BJ (cell line): ENCODE measurements around the gene RPUSD4. TPM values are rescaled to one million over a fixed set of nuclear protein-coding genes. Genes with fewer than 3 reads are reported as not detected.

ENCODE experiments used
- CTCF ChIA-PET: fragments of 350-600 bp; formaldehyde crosslinking; extraction: SDS; loops from one replicate; lab custom pipeline; 2021; ENCODE audit warnings: antibody characterized with exemption, inconsistent platforms; lab: Yijun Ruan, JAX
- POLR2A ChIA-PET: fragments of 300-600 bp; sonication (Branson Sonifier 250); formaldehyde crosslinking; extraction: SDS; loops from one replicate; lab custom pipeline; 2021; ENCODE audit warnings: antibody characterized with exemption; lab: Charles Lee
- DNase-seq: peaks from one replicate; pipeline ENCODE4 v3.0.0-alpha.2; 2011; ENCODE audit warnings: low read depth
- H3K27me3 ChIP-seq: 2 replicates; pipeline ENCODE4 v1.6.0; 2011; ENCODE audit warnings: low read length; ENCODE audit not compliant: control insufficient read depth, insufficient read depth
- H3K36me3 ChIP-seq: 2 replicates; pipeline ENCODE4 v1.5.1; 2011; ENCODE audit warnings: low read length; ENCODE audit not compliant: control insufficient read depth, insufficient read depth
- H3K4me3 ChIP-seq: 2 replicates; pipeline ENCODE4 v1.5.1; 2011; ENCODE audit warnings: low read depth, mild to moderate bottlenecking, control low read depth, low read length
- CTCF ChIP-seq: IDR thresholded peaks from 2 replicates; pipeline ENCODE4 v1.5.1; 2011; ENCODE audit warnings: low read depth, mild to moderate bottlenecking, control low read depth, inconsistent platforms, low read length, moderate library complexity; ENCODE audit not compliant: insufficient read depth
- polyA plus RNA-seq: library from polyadenylated mRNA; depleted of rRNA; stranded (reverse); fragments of >200 nt; gene quantifications from 2 replicates; pipeline ENCODE4 v1.2.3, GENCODE V29; 2011

RPUSD4 gene
- polyA plus RNA-seq, 1 experiment = 31.8 TPM

- ChIA-PET CTCF (interaction anchor here (1.0 to 1.1 kb wide), 2 partner anchors 9 to 11 kb away, joined by 3 read pairs; no protein-coding TSS in a partner anchor), POLR2A (no interaction called here)
- Histone ChIP-seq H3K36me3 (peaks cover 5% of the 10 kb centered on the region; the same call in 1 of the 2 replicates), H3K4me3 (no peak overlapping the region), H3K27me3 (no peaks in the 10 kb centered on the region)
- no peak for TF ChIP-seq CTCF
- DNase-seq = no peak
Observed at GRCh38 chr11:126254819-126255218, 43.4 kb upstream of the RPUSD4 start.

- H3K4me3 ChIP-seq = no peak overlapping the region
- H3K36me3 ChIP-seq = peaks cover 5% of the 10 kb centered on the region; the same call in 1 of the 2 replicates
- no peak for TF ChIP-seq CTCF
- CTCF ChIA-PET = no interaction called here
- DNase-seq = no peak
- POLR2A ChIA-PET = no interaction called here
- H3K27me3 ChIP-seq = no peaks in the 10 kb centered on the region
Observed at GRCh38 chr11:126253265-126253664, 41.8 kb upstream of the RPUSD4 start.

- no peak for TF ChIP-seq CTCF
- Histone ChIP-seq H3K27me3 (no peaks in the 10 kb centered on the region), H3K4me3 (no peak overlapping the region), H3K36me3 (peaks cover 4% of the 10 kb centered on the region)
- no peak for DNase-seq
- ChIA-PET CTCF (interaction anchor here (1.4 kb wide), 1 partner anchor 8 kb away, joined by 3 read pairs; no protein-coding TSS in a partner anchor), POLR2A (no interaction called here)
Observed at GRCh38 chr11:126246636-126247035, 35.2 kb upstream of the RPUSD4 start.

- H3K27me3 ChIP-seq = no peaks in the 10 kb centered on the region
- POLR2A ChIA-PET = no interaction called here
- DNase-seq = no peak
- no peak for TF ChIP-seq CTCF
- H3K36me3 ChIP-seq = peaks cover 1% of the 10 kb centered on the region
- H3K4me3 ChIP-seq = no peak overlapping the region
- CTCF ChIA-PET = no interaction called here
Observed at GRCh38 chr11:126233391-126233790, 21.9 kb upstream of the RPUSD4 start.

GRCh38 chr11:126232683-126233082 is 21.2 kb upstream of the RPUSD4 start:
- no peak for TF ChIP-seq CTCF
- H3K4me3 ChIP-seq = no peak overlapping the region
- ChIA-PET CTCF (no interaction called here), POLR2A (no interaction called here)
- no peaks in the 10 kb centered on the region for H3K27me3 ChIP-seq
- DNase-seq = no peak
- peaks cover 1% of the 10 kb centered on the region for H3K36me3 ChIP-seq
